H9 (cell line): ENCODE measurements around the gene GFER. TPM values are rescaled to one million over a fixed set of nuclear protein-coding genes. Genes with fewer than 3 reads are reported as not detected.

Experiments
- DNase-seq: peaks from one replicate; pipeline ENCODE4 v3.0.0-alpha.2; 2017
- H2AFZ ChIP-seq: one replicate; pipeline ENCODE4 v1.6.1; 2013; ENCODE audit warnings: mild to moderate bottlenecking, low read length, control low read depth, moderate library complexity
- H2AK5ac ChIP-seq: 2 replicates; pipeline ENCODE4 v1.6.1; 2013; ENCODE audit warnings: low read length, control low read depth, mixed read lengths; ENCODE audit not compliant: insufficient read length
- H2BK120ac ChIP-seq: one replicate; pipeline ENCODE4 v1.6.1; 2013; ENCODE audit warnings: low read depth, mild to moderate bottlenecking, low read length, control low read depth, inconsistent platforms; ENCODE audit not compliant: poor library complexity, severe bottlenecking
- H2BK12ac ChIP-seq: 2 replicates; pipeline ENCODE4 v1.6.1; 2013; ENCODE audit warnings: low read length, control low read depth, mixed read lengths, low read depth; ENCODE audit not compliant: insufficient read length
- H2BK15ac ChIP-seq: 2 replicates; pipeline ENCODE4 v1.6.1; 2013; ENCODE audit warnings: low read depth, low read length, control low read depth
- H2BK20ac ChIP-seq: one replicate; pipeline ENCODE4 v1.6.1; 2013; ENCODE audit warnings: low read depth, mild to moderate bottlenecking, low read length, control low read depth, inconsistent platforms; ENCODE audit not compliant: poor library complexity, severe bottlenecking
- H2BK5ac ChIP-seq: 2 replicates; pipeline ENCODE4 v1.6.1; 2013; ENCODE audit warnings: low read length, control low read depth, mixed read lengths; ENCODE audit not compliant: insufficient read length
- H3K14ac ChIP-seq: 2 replicates; pipeline ENCODE4 v1.6.1; 2013; ENCODE audit warnings: low read length, control low read depth; ENCODE audit not compliant: insufficient read depth
- H3K18ac ChIP-seq: 2 replicates; pipeline ENCODE4 v1.6.1; 2013; ENCODE audit warnings: low read depth, mild to moderate bottlenecking, mixed read lengths, low read length, control low read depth; ENCODE audit not compliant: insufficient read length
- H3K23ac ChIP-seq: 2 replicates; pipeline ENCODE4 v1.6.1; 2013; ENCODE audit warnings: low read length, control low read depth, mixed read lengths, low read depth; ENCODE audit not compliant: insufficient read length
- H3K23me2 ChIP-seq: 2 replicates; pipeline ENCODE4 v1.6.1; 2013; ENCODE audit warnings: low read depth, mild to moderate bottlenecking, mixed read lengths, low read length, control low read depth; ENCODE audit not compliant: insufficient read length, poor library complexity, severe bottlenecking
- H3K27ac ChIP-seq: 2 replicates; pipeline ENCODE4 v1.5.1; 2013; ENCODE audit warnings: low read length, control low read depth, mixed read lengths, low read depth; ENCODE audit not compliant: insufficient read length
- H3K27me3 ChIP-seq: 2 replicates; pipeline ENCODE4 v1.6.1; 2013; ENCODE audit warnings: low read length, control low read depth, inconsistent platforms; ENCODE audit not compliant: insufficient read depth
- H3K4ac ChIP-seq: 2 replicates; pipeline ENCODE4 v1.6.1; 2013; ENCODE audit warnings: low read depth, mild to moderate bottlenecking, control low read depth, inconsistent platforms, low read length, moderate library complexity
- H3K4me1 ChIP-seq: 2 replicates; pipeline ENCODE4 v1.6.1; 2013; ENCODE audit warnings: low read length, control low read depth, inconsistent platforms; ENCODE audit not compliant: insufficient read depth
- H3K4me2 ChIP-seq: 2 replicates; pipeline ENCODE4 v1.6.1; 2013; ENCODE audit warnings: low read length, control low read depth, mixed read lengths; ENCODE audit not compliant: insufficient read length, insufficient read depth
- H3K56ac ChIP-seq: 2 replicates; pipeline ENCODE4 v1.6.1; 2013; ENCODE audit warnings: low read depth, mild to moderate bottlenecking, mixed read lengths, low read length, control low read depth; ENCODE audit not compliant: insufficient read length
- H3K79me1 ChIP-seq: 2 replicates; pipeline ENCODE4 v1.6.1; 2013; ENCODE audit warnings: low read depth, mild to moderate bottlenecking, moderate library complexity, low read length, control low read depth, inconsistent platforms; ENCODE audit not compliant: insufficient read depth, poor library complexity, severe bottlenecking
- H3K79me2 ChIP-seq: 2 replicates; pipeline ENCODE4 v1.6.1; 2013; ENCODE audit warnings: low read length, control low read depth, inconsistent platforms; ENCODE audit not compliant: insufficient read depth
- H3K9ac ChIP-seq: 2 replicates; pipeline ENCODE4 v1.6.1; 2013; ENCODE audit warnings: low read length, control low read depth, mixed read lengths; ENCODE audit not compliant: insufficient read length; ENCODE audit errors: extremely low read depth
- H3K9me3 ChIP-seq: one replicate; pipeline ENCODE4 v1.6.1; 2013; ENCODE audit warnings: low read depth, low read length, inconsistent platforms; ENCODE audit not compliant: control insufficient read depth
- H3T11ph ChIP-seq: one replicate; pipeline ENCODE4 v1.6.1; 2013; ENCODE audit warnings: mild to moderate bottlenecking, low read length, control low read depth, inconsistent platforms
- H4K20me1 ChIP-seq: one replicate; pipeline ENCODE4 v1.6.1; 2013; ENCODE audit not compliant: control insufficient read depth, insufficient read length, insufficient read depth
- H4K5ac ChIP-seq: 2 replicates; pipeline ENCODE4 v1.6.1; 2013; ENCODE audit warnings: low read depth, mild to moderate bottlenecking, mixed read lengths, low read length, control low read depth; ENCODE audit not compliant: insufficient read length
- H4K8ac ChIP-seq: replicated peaks from 2 replicates; pipeline ENCODE4 v1.6.1; 2013; ENCODE audit warnings: low read length, control low read depth, mixed read lengths, low read depth; ENCODE audit not compliant: insufficient read length
- H4K91ac ChIP-seq: 2 replicates; pipeline ENCODE4 v1.6.1; 2013; ENCODE audit warnings: low read depth, mild to moderate bottlenecking, moderate library complexity, mixed read lengths, low read length, control low read depth; ENCODE audit not compliant: insufficient read length
- H3K27ac Mint-ChIP-seq, 3 experiments: 2 replicates in 2 of 3; 3 replicates in 1 of 3; pipeline ENCODE4 v1.8.0; 2020 to 2021; ENCODE audit warnings: mixed read lengths in 3 of 3, mild to moderate bottlenecking in 1 of 3, moderate library complexity in 1 of 3
- H3K27me3 Mint-ChIP-seq: 2 replicates; pipeline ENCODE4 v1.8.0; 2021; ENCODE audit warnings: low read depth, mild to moderate bottlenecking, moderate library complexity, mixed read lengths
- H3K36me3 Mint-ChIP-seq, 3 experiments: 2 replicates in 2 of 3; 3 replicates in 1 of 3; pipeline ENCODE4 v1.8.0; 2020 to 2021; ENCODE audit warnings: low read depth in 3 of 3, mixed read lengths in 3 of 3; ENCODE audit not compliant: insufficient read depth in 1 of 3
- H3K4me1 Mint-ChIP-seq, 2 experiments: 2 replicates each; pipeline ENCODE4 v1.8.0; 2020; ENCODE audit warnings: mixed read lengths in 2 of 2
- H3K4me3 Mint-ChIP-seq, 2 experiments: 2 replicates in 1 of 2; 3 replicates in 1 of 2; pipeline ENCODE4 v1.8.0; 2020 to 2021; ENCODE audit warnings: mild to moderate bottlenecking in 2 of 2, mixed read lengths in 2 of 2, moderate library complexity in 1 of 2
- H3K9me3 Mint-ChIP-seq, 2 experiments: 2 replicates in 1 of 2; 3 replicates in 1 of 2; pipeline ENCODE4 v1.8.0; 2020; ENCODE audit warnings: mild to moderate bottlenecking in 2 of 2, mixed read lengths in 2 of 2, moderate library complexity in 1 of 2
- CTCF ChIP-seq: fragments of 200-600 bp; sonication (generic); conservative IDR thresholded peaks from 3 replicates; pipeline ENCODE4 v1.8.0; 2021; ENCODE audit warnings: antibody characterized with exemption, mild to moderate bottlenecking
- WGBS: extraction: QIAGEN DNeasy Blood & Tissue Kit; methylation state at CpG from one replicate; pipeline ENCODE4 v1.1.7; 2013; ENCODE audit warnings: missing lambda C conversion rate, low lambda C conversion rate, mixed read lengths; ENCODE audit not compliant: insufficient read length; ENCODE audit errors: extremely low coverage; 5-methylcytosine and 5-hydroxymethylcytosine counted together
- total RNA-seq: library from RNA; stranded (reverse); gene quantifications from 2 replicates; pipeline ENCODE4 v1.2.1, GENCODE V29; 2021

GFER gene
- total RNA-seq, 1 experiment from 2014 or later = 49.1 TPM

GRCh38 chr16:2032285-2033056, 48.5 kb downstream of the GFER start:
- H3K18ac ChIP-seq = no peak overlapping the region
- no CpG with 5 or more reads among the region's 15 CpGs for WGBS
- Mint-ChIP-seq H3K4me1 (peaks cover 5% of the 10 kb centered on the region in 2 experiments; a peak in 2 of 4 replicates), H3K27ac (peak overlapping the region; percentile 34 to 68 (median 67); a peak in 1 of 7 replicates), H3K9me3 (no peaks in the 10 kb centered on the region), H3K4me3 (no peak overlapping the region), H3K27me3 (peaks cover 10% of the 10 kb centered on the region), H3K36me3 (no peaks in the 10 kb centered on the region)
- peaks cover under 1% of the 10 kb centered on the region for H3K23me2 ChIP-seq
- H2AK5ac ChIP-seq = no peak overlapping the region
- no peak overlapping the region for H3K9ac ChIP-seq
- no peaks in the 10 kb centered on the region for H3K79me2 ChIP-seq
- H2BK15ac ChIP-seq = no peak overlapping the region
- H3K79me1 ChIP-seq = no peaks in the 10 kb centered on the region
- H3T11ph ChIP-seq = no peak overlapping the region
- H3K14ac ChIP-seq = no peak overlapping the region
- no peak overlapping the region for H3K23ac ChIP-seq
- no peak overlapping the region for H2BK5ac ChIP-seq
- no peaks in the 10 kb centered on the region for H4K20me1 ChIP-seq
- H2AFZ ChIP-seq = no peak overlapping the region
- no peak overlapping the region for H2BK12ac ChIP-seq
- H2BK120ac ChIP-seq = no peak overlapping the region
- DNase-seq = no peak
- no peaks in the 10 kb centered on the region for H3K9me3 ChIP-seq
- peaks cover 2% of the 10 kb centered on the region; the same call in 1 of the 2 replicates for H3K27me3 ChIP-seq
- no peak overlapping the region for H3K56ac ChIP-seq
- H2BK20ac ChIP-seq = no peak overlapping the region
- no peaks in the 10 kb centered on the region for H3K4me1 ChIP-seq
- no peak overlapping the region for H4K91ac ChIP-seq
- no peak overlapping the region for H3K4me2 ChIP-seq
- H4K5ac ChIP-seq = no peak overlapping the region
- no peak overlapping the region for H3K4ac ChIP-seq
- no peak overlapping the region for H3K27ac ChIP-seq
- no peak for TF ChIP-seq CTCF
- no peak overlapping the region for H4K8ac ChIP-seq
